IPS DF 6.9 (cell line): ENCODE results near the gene NT5DC4.

ENCODE experiments used
- DNase-seq: peaks from one replicate; pipeline ENCODE4 v3.0.0-alpha.2; 2013; ENCODE audit warnings: low read depth, low spot score
- H3K27ac ChIP-seq: one replicate; pipeline ENCODE4 v1.5.1; 2013; ENCODE audit warnings: low read length, control low read depth
- H3K27me3 ChIP-seq: 2 replicates; pipeline ENCODE4 v1.6.1; 2013; ENCODE audit warnings: mild to moderate bottlenecking, low read length; ENCODE audit not compliant: control insufficient read depth, insufficient read depth
- H3K36me3 ChIP-seq: 2 replicates; pipeline ENCODE4 v1.6.1; 2013; ENCODE audit warnings: low read length; ENCODE audit not compliant: control insufficient read depth, insufficient read depth
- H3K4me1 ChIP-seq: 2 replicates; pipeline ENCODE4 v1.6.1; 2013; ENCODE audit warnings: low read length; ENCODE audit not compliant: control insufficient read depth, insufficient read depth
- H3K4me3 ChIP-seq: 2 replicates; pipeline ENCODE4 v1.5.1; 2013; ENCODE audit warnings: mild to moderate bottlenecking, low read length
- H3K9me3 ChIP-seq: 2 replicates; pipeline ENCODE4 v1.6.1; 2013; ENCODE audit warnings: low read length, inconsistent platforms; ENCODE audit not compliant: control insufficient read depth, insufficient read depth
- WGBS: extraction: QIAGEN DNeasy Blood & Tissue Kit; methylation state at CpG from one replicate; pipeline ENCODE4 v1.1.7; 2013; ENCODE audit warnings: mixed read lengths, missing lambda C conversion rate; ENCODE audit not compliant: insufficient read length, insufficient coverage; 5-methylcytosine and 5-hydroxymethylcytosine counted together

The NT5DC4 gene

DNA sequence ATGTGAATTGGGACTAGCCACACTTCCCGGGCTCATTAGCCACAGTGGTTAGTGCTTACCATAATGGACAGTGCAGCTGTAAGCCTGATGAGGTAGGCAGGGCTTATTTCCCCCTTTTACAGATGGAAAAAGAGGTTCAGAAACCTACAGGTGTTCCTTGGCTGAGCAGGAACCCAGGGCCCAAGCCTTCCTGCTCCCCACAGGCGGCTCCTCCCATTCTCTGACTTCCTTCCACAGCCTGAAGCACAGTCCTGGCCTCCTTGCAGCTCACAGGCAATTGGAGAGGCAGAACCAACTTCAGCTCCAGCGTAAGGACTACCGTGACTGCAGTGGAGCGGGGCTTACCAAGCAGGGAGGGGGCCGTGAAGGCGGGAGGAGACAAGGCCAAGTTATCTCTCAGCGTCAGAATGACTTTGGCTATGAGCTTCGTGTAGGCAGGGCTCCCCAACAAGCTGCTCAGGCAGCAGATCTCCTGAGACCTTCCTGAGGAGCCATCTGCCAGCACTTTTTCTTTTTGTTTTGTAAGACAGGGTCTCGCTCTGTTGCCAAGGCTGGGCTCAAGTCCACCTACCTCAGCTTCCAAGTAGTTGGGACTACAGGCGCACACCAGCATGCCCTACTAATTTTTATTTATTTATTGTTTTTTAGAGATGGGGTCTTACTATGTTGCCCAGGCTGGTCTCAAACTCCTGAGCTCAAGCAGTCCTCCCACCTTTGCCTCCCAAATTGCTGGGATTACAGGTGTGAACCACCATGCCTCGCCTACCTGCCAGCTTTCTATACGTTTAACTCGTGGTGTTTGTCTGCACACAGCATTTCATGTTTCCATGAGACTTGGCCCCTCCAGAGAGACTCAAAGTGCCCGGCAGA is 34.2 kb upstream of the NT5DC4 start:
- H3K27me3 ChIP-seq, result no peaks in the 10 kb centered on the region
- H3K4me1 ChIP-seq, result no peaks in the 10 kb centered on the region
- no peak overlapping the region for H3K27ac ChIP-seq
- H3K4me3 ChIP-seq, result no peak overlapping the region
- H3K36me3 ChIP-seq, result no peaks in the 10 kb centered on the region
- no CpG with 5 or more reads among the region's 15 CpGs for WGBS
- no peak for DNase-seq
- H3K9me3 ChIP-seq, result no peaks in the 10 kb centered on the region

GRCh38 chr2:112687522-112687921 is 33.3 kb upstream of the NT5DC4 start:
- no peaks in the 10 kb centered on the region for H3K9me3 ChIP-seq
- no peaks in the 10 kb centered on the region for H3K27me3 ChIP-seq
- H3K4me1 ChIP-seq, result no peaks in the 10 kb centered on the region
- H3K27ac ChIP-seq, result no peak overlapping the region
- no peaks in the 10 kb centered on the region for H3K36me3 ChIP-seq
- WGBS, result no CpG with 5 or more reads among the region's 6 CpGs
- H3K4me3 ChIP-seq, result no peak overlapping the region
- DNase-seq, result no peak

- DNase-seq, result no peak
- no peak overlapping the region for H3K4me3 ChIP-seq
- no CpG with 5 or more reads among the region's 14 CpGs for WGBS
- no peaks in the 10 kb centered on the region for H3K4me1 ChIP-seq
- no peaks in the 10 kb centered on the region for H3K36me3 ChIP-seq
- H3K9me3 ChIP-seq, result no peaks in the 10 kb centered on the region
- H3K27me3 ChIP-seq, result no peaks in the 10 kb centered on the region
- H3K27ac ChIP-seq, result no peak overlapping the region
Observed at GRCh38 chr2:112688086-112688880, 32.5 kb upstream of the NT5DC4 start.

DNA sequence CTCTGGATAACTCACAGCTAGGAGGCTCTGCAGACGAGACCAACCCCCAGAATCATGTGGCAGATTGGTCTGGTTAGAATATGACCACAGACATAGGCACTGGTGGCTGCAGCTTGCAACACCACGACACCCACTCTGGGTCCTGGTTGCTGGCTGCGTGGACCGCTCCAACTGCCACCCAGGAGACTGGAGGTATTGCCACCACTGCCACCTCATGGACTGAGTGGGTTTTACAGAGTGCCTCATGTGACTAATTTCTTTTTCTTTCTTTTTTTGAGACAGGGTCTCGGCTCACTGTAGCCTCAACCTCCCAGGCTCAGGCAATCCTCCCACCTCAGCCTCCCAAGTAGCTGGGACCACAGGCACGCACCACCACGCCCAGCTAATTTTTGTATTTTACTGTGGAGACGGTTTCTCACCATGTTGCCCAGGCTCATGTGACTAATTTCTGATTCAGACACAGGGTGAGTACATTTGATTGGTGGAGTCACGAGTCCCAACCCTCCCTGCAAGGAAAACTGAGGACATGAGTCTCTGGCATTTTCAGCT is 29.9 kb upstream of the NT5DC4 start:
- H3K36me3 ChIP-seq, result no peaks in the 10 kb centered on the region
- H3K27ac ChIP-seq, result no peak overlapping the region
- no CpG with 5 or more reads among the region's 9 CpGs for WGBS
- peak; percentile 25 for DNase-seq
- no peaks in the 10 kb centered on the region for H3K4me1 ChIP-seq
- no peaks in the 10 kb centered on the region for H3K9me3 ChIP-seq
- H3K27me3 ChIP-seq, result no peaks in the 10 kb centered on the region
- no peak overlapping the region for H3K4me3 ChIP-seq

GRCh38 chr2:112691881-112692281 is 28.9 kb upstream of the NT5DC4 start:
- no CpG with 5 or more reads among the region's 4 CpGs for WGBS
- H3K4me3 ChIP-seq, result no peak overlapping the region
- no peaks in the 10 kb centered on the region for H3K4me1 ChIP-seq
- DNase-seq, result no peak
- no peaks in the 10 kb centered on the region for H3K9me3 ChIP-seq
- no peaks in the 10 kb centered on the region for H3K27me3 ChIP-seq
- H3K36me3 ChIP-seq, result no peaks in the 10 kb centered on the region
- H3K27ac ChIP-seq, result no peak overlapping the region

GRCh38 chr2:112692495-112692911 is 28.3 kb upstream of the NT5DC4 start:
- no peaks in the 10 kb centered on the region for H3K27me3 ChIP-seq
- no CpG with 5 or more reads among the region's 5 CpGs for WGBS
- no peaks in the 10 kb centered on the region for H3K36me3 ChIP-seq
- H3K4me3 ChIP-seq, result no peak overlapping the region
- no peaks in the 10 kb centered on the region for H3K9me3 ChIP-seq
- H3K27ac ChIP-seq, result no peak overlapping the region
- H3K4me1 ChIP-seq, result no peaks in the 10 kb centered on the region
- DNase-seq, result peak; percentile 5

DNA sequence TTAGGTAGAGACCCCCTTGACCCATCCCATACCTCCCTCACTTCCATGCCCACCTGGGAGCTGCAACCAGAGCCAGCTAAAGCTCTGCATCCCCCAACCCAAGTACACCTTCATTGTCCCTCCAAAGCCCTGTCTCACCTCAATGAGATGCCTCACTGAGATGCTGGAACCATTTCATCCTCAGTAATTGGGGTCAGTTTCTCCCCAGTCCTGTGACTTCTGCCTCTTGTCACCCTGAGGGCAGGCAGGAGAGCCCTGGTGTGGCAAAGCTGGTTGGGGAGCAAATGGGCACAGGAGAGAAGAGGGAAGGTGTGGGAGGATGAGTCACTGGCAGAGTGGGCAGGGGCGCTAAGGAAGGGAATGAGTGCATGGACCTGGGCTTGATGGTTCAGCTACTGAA is 27.9 kb upstream of the NT5DC4 start:
- no CpG with 5 or more reads among the region's 1 CpG for WGBS
- no peak for DNase-seq
- no peak overlapping the region for H3K4me3 ChIP-seq

GRCh38 chr2:112693596-112693995 is 27.2 kb upstream of the NT5DC4 start:
- DNase-seq, result no peak
- Histone ChIP-seq H3K4me3 (no peak overlapping the region), H3K27ac (no peak overlapping the region), H3K9me3 (no peaks in the 10 kb centered on the region), H3K27me3 (no peaks in the 10 kb centered on the region), H3K4me1 (no peaks in the 10 kb centered on the region), H3K36me3 (no peaks in the 10 kb centered on the region)
- WGBS, result no CpG with 5 or more reads among the region's 9 CpGs

More for the DNA sequence above, 27.9 kb upstream of the NT5DC4 start:
- no peak overlapping the region for H3K27ac ChIP-seq
- no peaks in the 10 kb centered on the region for H3K27me3 ChIP-seq
- no peaks in the 10 kb centered on the region for H3K36me3 ChIP-seq
- H3K9me3 ChIP-seq, result no peaks in the 10 kb centered on the region
- no peaks in the 10 kb centered on the region for H3K4me1 ChIP-seq

- Histone ChIP-seq H3K9me3 (no peaks in the 10 kb centered on the region), H3K27me3 (no peaks in the 10 kb centered on the region), H3K4me1 (no peaks in the 10 kb centered on the region), H3K4me3 (no peak overlapping the region), H3K36me3 (no peaks in the 10 kb centered on the region), H3K27ac (no peak overlapping the region)
- no peak for DNase-seq
- no CpG with 5 or more reads among the region's 12 CpGs for WGBS
Observed at GRCh38 chr2:112694182-112694581, 26.6 kb upstream of the NT5DC4 start.

DNA sequence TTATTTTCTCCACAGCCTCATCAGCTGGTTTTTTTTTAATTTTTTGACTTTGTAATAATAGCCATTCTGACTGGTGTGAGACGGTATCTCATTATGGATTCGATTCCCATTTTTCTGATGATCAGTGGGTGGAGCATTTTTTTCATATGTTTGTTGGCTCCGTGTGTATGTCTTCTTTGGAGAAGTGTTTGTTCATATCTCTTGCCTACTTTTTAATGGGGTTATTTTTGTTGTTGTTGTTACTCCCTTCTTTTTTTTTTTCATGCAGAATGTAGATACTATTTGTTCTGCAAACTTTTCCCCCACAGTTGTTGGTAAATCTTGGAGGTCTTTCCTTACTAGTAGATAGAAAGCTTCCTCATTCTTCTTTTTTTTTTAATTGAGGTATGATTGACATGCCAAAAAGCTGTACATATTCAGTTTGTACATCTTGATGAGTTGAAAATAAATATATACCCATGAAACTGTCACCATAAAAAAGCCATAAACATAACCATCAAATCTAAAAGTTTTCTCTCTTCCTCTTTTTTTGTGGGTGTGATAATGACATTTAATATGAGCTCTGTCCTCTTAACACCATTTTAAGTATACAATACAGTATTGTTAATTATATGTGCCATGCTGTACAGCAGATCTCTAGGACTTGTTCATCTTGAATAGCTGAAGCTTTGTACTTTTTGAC is 21.8 kb upstream of the NT5DC4 start:
- Histone ChIP-seq H3K4me3 (no peak overlapping the region), H3K36me3 (no peaks in the 10 kb centered on the region), H3K4me1 (no peaks in the 10 kb centered on the region), H3K27ac (no peak overlapping the region), H3K27me3 (no peaks in the 10 kb centered on the region), H3K9me3 (no peaks in the 10 kb centered on the region)
- no CpG with 5 or more reads among the region's 3 CpGs for WGBS
- no peak for DNase-seq
